HFF-Myc (cell line): ENCODE measurements around the gene SLU7.

Experiments
- DNase-seq: peaks from one replicate; pipeline ENCODE4 v3.0.0-alpha.2; 2011; ENCODE audit warnings: low read depth; ENCODE audit errors: extremely low read depth
- H3K4me3 ChIP-seq: replicated peaks from 2 replicates; pipeline ENCODE4 v1.5.1; 2011; ENCODE audit warnings: low read depth, mild to moderate bottlenecking, control low read depth, low read length
- TF ChIP-seq, protein P1 (sequence below): IDR thresholded peaks from 2 replicates; pipeline ENCODE4 v1.5.1; 2012; ENCODE audit warnings: mild to moderate bottlenecking, low read depth, low read length, control low read depth; ENCODE audit errors: missing control alignments

The SLU7 gene

DNA sequence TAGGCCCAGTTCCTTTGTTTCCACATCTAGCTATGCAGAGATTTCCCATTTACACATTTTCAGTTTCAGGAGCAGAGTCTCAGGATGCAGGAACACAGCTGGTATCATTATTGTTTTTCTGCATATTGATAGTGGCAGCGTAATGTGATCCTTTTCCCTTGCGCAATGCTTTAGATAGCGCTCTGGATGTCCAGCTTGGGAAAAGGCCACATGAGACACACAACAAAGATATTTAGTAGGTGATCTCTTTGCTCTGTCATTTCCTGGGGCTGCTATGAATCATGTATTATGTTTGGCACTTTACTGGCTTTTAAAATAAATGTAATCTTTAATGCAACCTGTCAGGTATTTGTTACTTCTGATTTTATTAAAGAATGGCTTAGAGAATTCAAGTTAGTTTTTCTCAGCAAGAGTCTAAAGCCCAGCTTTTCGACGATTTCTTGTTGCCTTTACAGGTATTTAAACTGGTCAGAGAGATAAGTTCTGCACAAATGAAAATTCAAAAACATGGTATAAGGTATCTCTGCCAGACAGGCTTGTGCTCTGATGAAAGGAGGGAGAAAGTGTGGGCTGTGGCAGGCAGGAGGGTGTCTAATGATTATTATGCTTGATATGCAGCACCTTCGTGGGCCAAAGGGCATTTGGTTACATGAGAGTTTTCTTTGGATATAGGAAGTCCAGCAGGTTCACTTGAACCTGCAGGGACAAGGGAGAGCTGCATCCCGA is 45.0 kb upstream of the SLU7 start:
- peak; percentile 81 for DNase-seq
- TF ChIP-seq, protein P1, sequence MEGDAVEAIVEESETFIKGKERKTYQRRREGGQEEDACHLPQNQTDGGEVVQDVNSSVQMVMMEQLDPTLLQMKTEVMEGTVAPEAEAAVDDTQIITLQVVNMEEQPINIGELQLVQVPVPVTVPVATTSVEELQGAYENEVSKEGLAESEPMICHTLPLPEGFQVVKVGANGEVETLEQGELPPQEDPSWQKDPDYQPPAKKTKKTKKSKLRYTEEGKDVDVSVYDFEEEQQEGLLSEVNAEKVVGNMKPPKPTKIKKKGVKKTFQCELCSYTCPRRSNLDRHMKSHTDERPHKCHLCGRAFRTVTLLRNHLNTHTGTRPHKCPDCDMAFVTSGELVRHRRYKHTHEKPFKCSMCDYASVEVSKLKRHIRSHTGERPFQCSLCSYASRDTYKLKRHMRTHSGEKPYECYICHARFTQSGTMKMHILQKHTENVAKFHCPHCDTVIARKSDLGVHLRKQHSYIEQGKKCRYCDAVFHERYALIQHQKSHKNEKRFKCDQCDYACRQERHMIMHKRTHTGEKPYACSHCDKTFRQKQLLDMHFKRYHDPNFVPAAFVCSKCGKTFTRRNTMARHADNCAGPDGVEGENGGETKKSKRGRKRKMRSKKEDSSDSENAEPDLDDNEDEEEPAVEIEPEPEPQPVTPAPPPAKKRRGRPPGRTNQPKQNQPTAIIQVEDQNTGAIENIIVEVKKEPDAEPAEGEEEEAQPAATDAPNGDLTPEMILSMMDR = no peak
- H3K4me3 ChIP-seq = no peak overlapping the region

DNA sequence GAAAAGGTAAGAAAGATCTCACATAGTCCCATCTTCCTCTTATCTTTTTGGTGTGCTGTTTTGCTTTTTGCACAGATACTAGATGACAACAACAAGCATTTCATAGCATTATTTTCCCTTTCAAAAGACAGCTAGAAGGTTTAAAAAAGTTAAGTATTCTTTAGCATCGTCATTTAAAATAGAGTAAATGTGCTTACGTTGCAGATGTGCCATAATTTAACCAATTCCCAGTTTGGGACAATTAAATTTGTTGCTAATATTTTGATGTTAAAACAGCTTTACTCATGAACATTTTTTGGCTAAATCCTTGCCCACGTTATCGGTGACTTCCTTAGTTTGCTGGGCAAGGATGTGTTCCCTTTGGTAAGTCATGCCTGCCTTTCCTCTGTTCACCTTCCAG is 44.3 kb upstream of the SLU7 start:
- TF ChIP-seq, protein P1 = no peak
- no peak for DNase-seq
- H3K4me3 ChIP-seq = no peak overlapping the region

DNA sequence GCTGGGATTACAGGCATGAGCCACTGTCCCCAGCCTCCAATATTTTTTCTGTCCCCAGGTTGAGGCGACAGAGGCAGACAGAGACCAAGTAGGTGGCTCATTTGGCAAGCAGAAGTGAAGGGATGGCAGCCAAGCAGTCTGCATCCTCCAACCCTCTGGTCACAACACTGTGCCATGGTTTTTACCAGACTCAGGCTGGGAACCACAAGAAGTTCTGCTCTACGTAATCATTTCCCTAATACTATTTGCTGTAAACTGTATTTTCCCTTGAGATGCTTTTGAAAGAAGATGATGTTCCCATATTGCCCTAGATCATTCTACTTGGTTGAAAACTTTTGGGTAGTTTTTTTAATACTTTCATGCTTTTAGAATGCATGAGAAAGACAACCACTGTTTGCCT is 43.3 kb upstream of the SLU7 start:
- DNase-seq = no peak
- H3K4me3 ChIP-seq = no peak overlapping the region
- TF ChIP-seq, protein P1 = no peak

DNA sequence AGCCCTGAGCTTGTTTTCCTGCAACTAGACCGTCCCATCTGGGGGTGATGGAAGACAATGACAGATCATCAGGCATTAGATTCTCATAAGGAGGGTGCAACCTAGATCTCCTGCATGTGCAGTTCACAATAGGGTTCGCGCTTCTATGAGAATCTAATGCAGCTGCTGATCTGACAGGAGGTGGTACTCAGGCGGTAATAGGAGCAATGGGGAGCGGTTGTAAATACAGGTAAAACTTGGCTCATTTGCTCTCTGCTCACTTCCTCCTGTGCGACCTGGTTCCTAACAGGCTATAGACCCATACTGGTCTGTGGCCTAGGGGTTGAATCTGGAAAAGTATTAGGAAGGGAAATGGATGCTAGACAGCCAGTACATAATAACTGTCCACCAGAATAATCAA is 42.5 kb upstream of the SLU7 start:
- DNase-seq = no peak
- H3K4me3 ChIP-seq = no peak overlapping the region
- TF ChIP-seq, protein P1 = no peak

DNA sequence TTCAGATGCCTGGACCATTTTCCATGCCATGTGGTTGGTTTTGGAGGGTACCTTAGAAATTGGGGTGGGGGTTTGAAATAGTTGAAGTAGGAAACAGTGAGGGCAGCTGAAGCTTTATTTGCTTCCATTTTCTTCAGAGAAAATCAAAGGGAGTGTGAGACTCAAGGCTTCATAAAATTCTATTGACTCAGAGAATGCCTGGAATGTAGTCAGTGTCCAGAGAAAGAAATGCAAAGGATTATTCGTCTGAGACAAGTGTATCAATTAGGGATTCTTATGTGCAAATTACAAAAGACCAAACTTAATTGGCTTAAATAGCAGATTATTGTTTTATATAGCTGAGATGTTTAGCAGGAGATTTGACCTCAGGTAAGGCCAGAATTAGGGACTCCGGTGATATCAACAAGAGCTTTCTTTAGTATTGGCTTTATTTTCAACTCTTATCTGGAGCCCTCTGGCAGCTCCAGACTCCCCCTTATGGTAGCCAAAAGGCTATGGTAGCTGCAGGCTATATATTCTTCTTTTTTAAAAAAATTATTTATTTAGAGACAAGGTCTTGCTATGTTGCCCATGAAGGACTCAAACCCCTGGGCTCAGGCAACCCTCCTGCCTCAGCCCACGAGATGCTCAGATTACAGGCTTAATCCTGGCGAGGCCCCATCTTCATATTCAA is 41.6 kb upstream of the SLU7 start:
- DNase-seq = no peak
- H3K4me3 ChIP-seq = no peak overlapping the region
- TF ChIP-seq, protein P1 = peak; percentile 30

DNA sequence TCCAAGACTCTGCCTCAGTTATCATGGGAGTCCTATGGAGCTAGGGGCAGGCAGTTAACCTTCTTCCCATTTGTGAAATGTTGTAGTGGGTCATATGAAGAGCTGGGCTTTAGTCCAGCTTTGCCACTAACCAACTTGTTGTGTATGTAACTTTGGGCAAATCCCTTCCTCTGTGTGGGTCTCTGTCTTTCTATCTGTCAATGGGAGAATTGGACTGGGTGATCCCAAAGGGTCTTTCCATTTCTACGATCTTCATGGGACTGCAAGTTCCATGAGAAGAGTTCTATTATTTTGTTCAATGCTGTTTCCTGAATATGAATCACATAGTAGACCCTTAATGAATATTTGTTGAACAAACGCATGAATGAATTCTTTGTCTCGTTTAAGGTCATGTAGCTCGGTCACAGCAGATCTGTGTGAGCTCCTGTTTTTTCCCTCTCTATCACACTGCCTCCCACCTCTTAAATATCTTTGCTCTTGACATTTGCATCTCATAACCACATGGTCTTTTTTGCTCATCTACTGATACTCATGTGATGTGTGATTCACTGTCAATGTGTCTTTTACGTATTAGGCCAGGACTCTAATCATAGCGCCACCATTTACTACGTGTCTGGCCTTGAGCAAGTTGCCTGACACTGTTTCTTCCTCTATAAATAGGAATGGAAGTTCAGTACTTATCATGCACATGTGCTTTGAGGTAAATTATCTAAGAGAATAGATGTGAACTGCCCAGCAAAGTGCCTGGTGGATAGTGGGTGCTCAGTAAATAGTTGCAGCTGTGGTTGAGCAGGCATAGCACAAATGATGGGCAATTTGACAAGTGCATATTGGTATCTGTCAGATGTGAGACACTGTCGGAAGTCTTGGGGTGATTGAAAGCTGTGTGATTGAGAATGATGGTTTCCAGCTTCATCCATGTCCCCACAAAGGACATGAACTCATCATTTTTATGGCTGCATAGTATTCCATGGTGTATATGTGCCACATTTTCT is 40.2 kb upstream of the SLU7 start:
- TF ChIP-seq, protein P1 = no peak
- H3K4me3 ChIP-seq = no peak overlapping the region
- no peak for DNase-seq
